GM18517 (cell line): Measurements from ENCODE around the gene ZBTB22.
"Not testable (repeated sequence)": the region's sequence is repeated elsewhere in the genome, so short reads cannot be mapped to it uniquely, and the experiment has no call there.

Experiments
- ATAC-seq: cut with Tn5 transposase; IDR thresholded peaks from one replicate; pipeline ENCODE4 v1.9.1; 2021; ENCODE audit warnings: mild to moderate bottlenecking, moderate library complexity; ENCODE audit not compliant: unreplicated experiment

The ZBTB22 gene

GRCh38 chr6:33317669-33318425, at the start of gene ZBTB22:
Gene ZBTB22, minus strand, starts transcription at chr6:33317744. Its CDS starts 828 bp downstream, at chr6:33316916.
- peak; percentile 58 for ATAC-seq

GRCh38 chr6:33367009-33367714, 49.6 kb upstream of the ZBTB22 start:
- ATAC-seq, result no peak

GRCh38 chr6:33365206-33365971, 47.8 kb upstream of the ZBTB22 start:
- ATAC-seq, result not testable (repeated sequence)

GRCh38 chr6:33364475-33365205, 47.1 kb upstream of the ZBTB22 start:
- not testable (repeated sequence) for ATAC-seq

- ATAC-seq, result not testable (repeated sequence)
These were observed 45.9 kb upstream of the ZBTB22 start for GRCh38 chr6:33363486-33363885.

GRCh38 chr6:33359331-33359730, 41.8 kb upstream of the ZBTB22 start:
- ATAC-seq, result no peak

- ATAC-seq, result not testable (repeated sequence)
These were observed 39.8 kb upstream of the ZBTB22 start for GRCh38 chr6:33357160-33357871.

- no peak for ATAC-seq
These were observed 38.8 kb upstream of the ZBTB22 start for GRCh38 chr6:33356295-33356694.

- not testable (repeated sequence) for ATAC-seq
These were observed 38.3 kb upstream of the ZBTB22 start for GRCh38 chr6:33355860-33356259.

- no peak for ATAC-seq
These were observed 30.3 kb upstream of the ZBTB22 start for GRCh38 chr6:33347816-33348215.

GRCh38 chr6:33346972-33347371, 29.4 kb upstream of the ZBTB22 start:
- not testable (repeated sequence) for ATAC-seq

GRCh38 chr6:33344701-33345697, 27.5 kb upstream of the ZBTB22 start:
- ATAC-seq, result no peak

GRCh38 chr6:33343953-33344611, 26.5 kb upstream of the ZBTB22 start:
- ATAC-seq, result no peak

GRCh38 chr6:33343606-33343952, 26.0 kb upstream of the ZBTB22 start:
- not testable (repeated sequence) for ATAC-seq

- ATAC-seq, result no peak
These were observed 21.6 kb upstream of the ZBTB22 start for GRCh38 chr6:33339193-33339592.

GRCh38 chr6:33336495-33336894, 19.0 kb upstream of the ZBTB22 start:
- ATAC-seq, result no peak

GRCh38 chr6:33335916-33336315, 18.4 kb upstream of the ZBTB22 start:
- ATAC-seq, result no peak

- ATAC-seq, result no peak
These were observed 16.1 kb upstream of the ZBTB22 start for GRCh38 chr6:33333666-33334065.
